ENCODE results near the gene RAB11FIP3. TPM values are rescaled to one million over a fixed set of nuclear protein-coding genes. Genes with fewer than 3 reads are reported as not detected.

Gene RAB11FIP3
- total RNA-seq, 1 donor from 2014 or later: 27.4 TPM

- no peak overlapping the region for H3K27ac ChIP-seq (replicated peaks)
- peaks cover 53% of the 10 kb centered on the region for H3K4me1 ChIP-seq
- intact Hi-C loops (cut with micrococcal nuclease): no loop called here
Measured at GRCh38 chr16:534135-534534, 108.7 kb downstream of the RAB11FIP3 start.

GRCh38 chr16:534856-535445 is 109.5 kb downstream of the RAB11FIP3 start:
- H3K36me3 ChIP-seq: peaks cover 12% of the 10 kb centered on the region
- no peak for DNase-seq
- no peak overlapping the region for H3K27ac ChIP-seq (replicated peaks)

More at GRCh38 chr16:534135-534534, 108.7 kb downstream of the RAB11FIP3 start:
- Histone ChIP-seq H3K4me3 (no peak overlapping the region), H3K27me3 (ENCODE audit: low read depth) (no peaks in the 10 kb centered on the region), H3K9me3 (replicated peaks) (no peaks in the 10 kb centered on the region), H3K36me3 (peaks cover 6% of the 10 kb centered on the region)
- DNase-seq: no peak
- TF ChIP-seq, protein P1, sequence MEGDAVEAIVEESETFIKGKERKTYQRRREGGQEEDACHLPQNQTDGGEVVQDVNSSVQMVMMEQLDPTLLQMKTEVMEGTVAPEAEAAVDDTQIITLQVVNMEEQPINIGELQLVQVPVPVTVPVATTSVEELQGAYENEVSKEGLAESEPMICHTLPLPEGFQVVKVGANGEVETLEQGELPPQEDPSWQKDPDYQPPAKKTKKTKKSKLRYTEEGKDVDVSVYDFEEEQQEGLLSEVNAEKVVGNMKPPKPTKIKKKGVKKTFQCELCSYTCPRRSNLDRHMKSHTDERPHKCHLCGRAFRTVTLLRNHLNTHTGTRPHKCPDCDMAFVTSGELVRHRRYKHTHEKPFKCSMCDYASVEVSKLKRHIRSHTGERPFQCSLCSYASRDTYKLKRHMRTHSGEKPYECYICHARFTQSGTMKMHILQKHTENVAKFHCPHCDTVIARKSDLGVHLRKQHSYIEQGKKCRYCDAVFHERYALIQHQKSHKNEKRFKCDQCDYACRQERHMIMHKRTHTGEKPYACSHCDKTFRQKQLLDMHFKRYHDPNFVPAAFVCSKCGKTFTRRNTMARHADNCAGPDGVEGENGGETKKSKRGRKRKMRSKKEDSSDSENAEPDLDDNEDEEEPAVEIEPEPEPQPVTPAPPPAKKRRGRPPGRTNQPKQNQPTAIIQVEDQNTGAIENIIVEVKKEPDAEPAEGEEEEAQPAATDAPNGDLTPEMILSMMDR (IDR thresholded peaks at IDR 0.05; ENCODE audit: borderline replicate concordance): no peak

GRCh38 chr16:535446-536405 is 110.3 kb downstream of the RAB11FIP3 start:
- Histone ChIP-seq H3K9me3 (replicated peaks) (no peaks in the 10 kb centered on the region), H3K36me3 (peaks cover 20% of the 10 kb centered on the region)

More at GRCh38 chr16:534856-535445, 109.5 kb downstream of the RAB11FIP3 start:
- TF ChIP-seq, protein P1 (IDR thresholded peaks at IDR 0.05; ENCODE audit: borderline replicate concordance): no peak
- Histone ChIP-seq H3K4me3 (no peak overlapping the region), H3K27me3 (ENCODE audit: low read depth) (no peaks in the 10 kb centered on the region), H3K4me1 (peaks cover 45% of the 10 kb centered on the region), H3K9me3 (replicated peaks) (no peaks in the 10 kb centered on the region)
- intact Hi-C loops (cut with micrococcal nuclease): no loop called here

DNA sequence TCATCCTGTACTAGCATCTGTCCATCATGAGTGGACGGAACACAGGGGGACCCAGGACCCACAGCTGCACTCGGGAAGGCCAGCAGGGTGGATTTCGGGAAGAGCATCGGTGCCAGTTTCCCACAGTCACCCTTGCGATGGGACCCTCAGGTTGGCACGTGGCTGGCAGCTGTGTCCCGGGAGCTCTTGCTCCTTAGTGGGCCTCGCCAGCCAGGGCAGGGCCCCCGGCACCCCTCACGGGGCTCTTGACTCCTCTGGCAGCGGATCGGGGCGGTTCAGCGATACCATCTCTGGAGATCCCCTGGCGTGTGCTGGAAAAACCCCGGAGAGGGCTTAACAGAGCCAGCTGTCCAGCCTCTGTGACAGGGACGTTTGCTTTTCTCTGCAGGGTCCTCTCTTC is 111.3 kb downstream of the RAB11FIP3 start:
- intact Hi-C loops (cut with micrococcal nuclease): no loop called here
- Histone ChIP-seq H3K27ac (replicated peaks) (no peak overlapping the region), H3K27me3 (ENCODE audit: low read depth) (no peaks in the 10 kb centered on the region), H3K9me3 (replicated peaks) (no peaks in the 10 kb centered on the region), H3K4me3 (no peak overlapping the region), H3K4me1 (peaks cover 30% of the 10 kb centered on the region), H3K36me3 (peaks cover 23% of the 10 kb centered on the region)
- TF ChIP-seq, protein P1 (IDR thresholded peaks at IDR 0.05; ENCODE audit: borderline replicate concordance): no peak
- DNase-seq: no peak

More at GRCh38 chr16:535446-536405, 110.3 kb downstream of the RAB11FIP3 start:
- Histone ChIP-seq H3K27me3 (ENCODE audit: low read depth) (no peaks in the 10 kb centered on the region), H3K4me3 (no peak overlapping the region), H3K27ac (replicated peaks) (no peak overlapping the region), H3K4me1 (peaks cover 38% of the 10 kb centered on the region)
- DNase-seq: no peak
- TF ChIP-seq, protein P1 (IDR thresholded peaks at IDR 0.05; ENCODE audit: borderline replicate concordance): no peak
- intact Hi-C loops (cut with micrococcal nuclease): no loop called here

DNA sequence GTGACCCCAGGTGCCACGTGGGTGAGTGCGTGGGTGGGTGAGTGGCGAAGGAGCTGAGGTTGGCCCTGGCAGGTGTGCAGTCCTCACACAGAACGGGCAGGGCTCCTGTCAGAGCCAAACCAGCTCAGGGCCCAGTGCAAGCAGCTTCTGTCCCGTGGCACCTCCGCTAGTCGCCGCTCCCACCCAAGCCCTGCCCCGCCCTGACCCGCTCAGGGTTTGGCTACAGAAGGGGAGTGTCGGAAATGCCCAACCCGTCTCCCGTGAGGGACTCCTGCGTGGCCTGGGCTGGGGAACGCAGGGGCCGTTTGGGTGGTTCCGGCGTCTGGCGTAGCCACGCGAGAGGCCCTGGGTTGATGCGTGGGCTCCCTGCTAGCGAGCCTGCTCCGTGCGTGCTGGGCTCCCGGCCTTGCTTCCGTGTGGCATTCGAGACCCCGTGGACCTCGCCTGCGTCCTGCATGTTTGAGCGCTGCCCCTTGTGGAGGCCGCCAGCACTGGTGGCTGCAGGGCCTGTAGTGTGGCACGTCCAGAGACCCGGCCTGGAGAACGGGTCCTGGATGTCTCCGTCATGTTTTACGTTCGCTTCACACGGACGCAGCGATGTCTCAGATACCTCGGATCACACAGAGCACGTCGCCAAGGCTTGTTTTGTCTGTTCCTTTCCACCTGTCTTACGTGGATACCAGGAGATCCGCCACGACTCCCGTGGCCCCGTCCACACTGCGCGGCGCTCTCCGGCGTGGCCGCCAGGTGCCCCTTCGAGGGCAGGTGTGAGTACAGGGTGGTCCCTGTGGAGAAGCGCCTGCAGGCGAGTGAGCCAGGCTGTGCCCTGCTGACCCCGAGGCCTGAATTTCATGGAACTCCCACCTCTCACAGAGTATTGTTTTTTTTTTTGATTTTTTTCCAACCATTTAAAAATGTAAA is 112.2 kb downstream of the RAB11FIP3 start:
- Histone ChIP-seq H3K27ac (replicated peaks) (no peak overlapping the region), H3K27me3 (ENCODE audit: low read depth) (no peaks in the 10 kb centered on the region), H3K4me3 (no peak overlapping the region), H3K36me3 (peaks cover 23% of the 10 kb centered on the region), H3K4me1 (peaks cover 26% of the 10 kb centered on the region), H3K9me3 (replicated peaks) (no peaks in the 10 kb centered on the region)
- no peak for DNase-seq
- TF ChIP-seq, protein P1 (IDR thresholded peaks at IDR 0.05; ENCODE audit: borderline replicate concordance): no peak
- intact Hi-C loops (cut with micrococcal nuclease): no loop called here
